Vagina (tissue), 2 donors: ENCODE data around the gene CERK.
"Not testable (repeated sequence)": the region's sequence is repeated elsewhere in the genome, so short reads cannot be mapped to it uniquely, and the experiment has no call there.

Source experiments
- POLR2A ChIP-seq, 2 donors: fragments of 450-650 bp; IDR thresholded peaks; one replicate each; pipeline ENCODE4 v1.6.1; 2017; ENCODE audit warnings: antibody characterized with exemption in 2 of 2, mild to moderate bottlenecking in 2 of 2, moderate library complexity in 2 of 2
- POLR2AphosphoS5 ChIP-seq, 2 donors: sonication (generic); formaldehyde crosslinking; IDR thresholded peaks; one replicate each; pipeline ENCODE4 v1.9.0; 2017; ENCODE audit warnings: antibody characterized with exemption in 2 of 2, mild to moderate bottlenecking in 2 of 2, low read depth in 1 of 2; ENCODE audit not compliant: insufficient read depth in 1 of 2

DNA sequence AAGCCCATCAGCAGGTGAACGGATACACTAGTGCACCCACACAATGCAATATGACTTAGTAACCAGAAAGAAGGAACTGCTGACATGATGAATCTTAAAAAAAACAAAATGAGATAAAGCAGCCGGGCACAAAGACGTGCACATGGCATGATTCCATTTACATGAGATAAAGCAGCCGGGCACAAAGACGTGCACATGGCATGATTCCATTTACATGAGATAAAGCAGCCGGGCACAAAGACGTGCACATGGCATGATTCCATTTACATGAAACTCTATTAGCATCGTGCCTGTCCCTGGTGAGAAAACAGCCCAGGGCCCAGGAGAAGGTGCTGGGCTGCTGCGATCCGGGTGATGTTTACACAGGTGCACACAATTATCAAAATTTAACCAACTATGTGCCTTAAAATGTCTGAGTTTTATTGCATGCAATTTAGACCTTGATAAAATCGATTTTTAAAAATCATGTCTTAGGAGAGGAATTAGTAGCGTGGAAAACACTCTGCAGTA is 3.8 kb downstream of the CERK start:
- TF ChIP-seq POLR2AphosphoS5 (IDR thresholded peaks at IDR 0.05; ENCODE audit: insufficient read depth in 1 of 2, low read depth in 1 of 2); POLR2A (IDR thresholded peaks at IDR 0.05): not testable (repeated sequence)
